H1 (cell line): ENCODE data around the gene RMP24.

Source experiments
- ATF2 ChIP-seq: IDR thresholded peaks from 2 replicates; pipeline ENCODE4 v1.6.1; 2012; ENCODE audit warnings: low read length, inconsistent platforms
- ATF3 ChIP-seq: IDR thresholded peaks from 2 replicates; pipeline ENCODE4 v1.6.1; 2011; ENCODE audit warnings: low read depth, mild to moderate bottlenecking, low read length; ENCODE audit not compliant: insufficient read depth
- HDAC6 ChIP-seq: IDR thresholded peaks from one replicate; pipeline ENCODE4 v1.7.1; 2012; ENCODE audit warnings: low read depth, mild to moderate bottlenecking, inconsistent platforms, low read length, moderate library complexity
- RAD21 ChIP-seq, 2 experiments: IDR thresholded peaks in 1 of 2; conservative IDR thresholded peaks in 1 of 2; 2 replicates each; pipeline ENCODE4 v1.6.1; 2011; ENCODE audit warnings: low read depth in 2 of 2, low read length in 2 of 2, improper control_type of control experiment in 1 of 2, inconsistent platforms in 1 of 2, mild to moderate bottlenecking in 1 of 2, moderate library complexity in 1 of 2
- SP1 ChIP-seq: IDR thresholded peaks from 2 replicates; pipeline ENCODE4 v1.6.1; 2011; ENCODE audit warnings: low read depth, low read length
- SP4 ChIP-seq: IDR thresholded peaks from 2 replicates; pipeline ENCODE4 v1.6.1; 2012; ENCODE audit warnings: low read length, inconsistent platforms
- SRF ChIP-seq: IDR thresholded peaks from 2 replicates; pipeline ENCODE4 v1.6.1; 2011; ENCODE audit warnings: mild to moderate bottlenecking, low read depth, low read length, moderate library complexity
- TEAD4 ChIP-seq: IDR thresholded peaks from 2 replicates; pipeline ENCODE4 v1.6.1; 2012; ENCODE audit warnings: low read depth, low read length, inconsistent platforms, mixed read lengths

RMP24 gene

GRCh38 chr18:35968278-35968880 is 4.1 kb upstream of the RMP24 start (continued):
- TF ChIP-seq SRF (no peak), RAD21 (IDR thresholded peaks at IDR 0.05 in 1 of 2, conservative IDR thresholded peaks at IDR 0.05 in 1 of 2; ENCODE audit: low read depth in 2 of 2, low read length in 2 of 2) (no peak), ATF3 (no peak), SP1 (no peak), SP4 (no peak), ATF2 (no peak), TEAD4 (no peak), HDAC6 (no peak)
- TF ChIP-seq, all 59 proteins: peak for 0
